Ovary (tissue), 9 donors: ENCODE data around the gene SPTSSB. TPM values are rescaled to one million over a fixed set of nuclear protein-coding genes. Genes with fewer than 3 reads are reported as not detected.

Experiments
- DNase-seq, 5 donors: peaks; one replicate each; pipeline ENCODE4 v3.0.0-alpha.2; 2019 to 2020
- H3K27ac ChIP-seq, 2 donors: fragments of 200-600 bp; one replicate each; pipeline versions ENCODE4 v1.5.1 to v1.8.0; 2019 to 2022
- H3K27me3 ChIP-seq: fragments of 200-600 bp; one replicate; pipeline ENCODE4 v1.8.0; 2022
- H3K36me3 ChIP-seq: fragments of 200-600 bp; sonication (generic); one replicate; pipeline ENCODE4 v1.5.1; 2019
- H3K4me1 ChIP-seq: one replicate; pipeline ENCODE4 v1.8.1; 2013; ENCODE audit warnings: mild to moderate bottlenecking, moderate library complexity; ENCODE audit not compliant: insufficient read depth
- H3K4me3 ChIP-seq: fragments of 200-600 bp; sonication (generic); one replicate; pipeline ENCODE4 v1.5.1; 2017
- H3K9me3 ChIP-seq, 2 donors: fragments of 200-600 bp in 1 of 2; sonication (generic) in 1 of 2; one replicate each; pipeline versions ENCODE4 v1.5.1 to v1.8.1; 2013 to 2019; ENCODE audit warnings: mild to moderate bottlenecking in 1 of 2, moderate library complexity in 1 of 2
- EP300 ChIP-seq: sonication (generic); formaldehyde crosslinking; IDR thresholded peaks from one replicate; pipeline ENCODE4 v1.6.1; 2017; ENCODE audit warnings: antibody characterized with exemption
- POLR2A ChIP-seq: fragments of 450-650 bp; IDR thresholded peaks from one replicate; pipeline ENCODE4 v1.6.1; 2017; ENCODE audit warnings: antibody characterized with exemption, mild to moderate bottlenecking, moderate library complexity
- WGBS, 3 donors: extraction: QIAGEN DNeasy Blood & Tissue Kit in 1 of 3; methylation state at CpG; one replicate each; pipeline versions ENCODE4 v1.1.5 to v1.1.7; 2013 to 2017; 5-methylcytosine and 5-hydroxymethylcytosine counted together
- intact Hi-C, 4 donors: fragments of 100-400 bp; cut with DNase I; formaldehyde crosslinking; loops; one replicate each; pipeline versions ENCODE4 v1.11.0 to v1.15.1; 2022 to 2023
- polyA plus RNA-seq, 2 donors: library from polyadenylated mRNA; stranded (reverse); fragments of 200-250 nt in 1 of 2; fragments of 350-450 nt in 1 of 2; fragmentation: Illumina TruSeq in 1 of 2; extraction: RNeasy Lipid Tissue Mini Kit (QIAGEN cat#74804) in 1 of 2; gene quantifications; one replicate each; pipeline ENCODE4 v1.2.3, GENCODE V29; 2013 to 2014
- total RNA-seq, 7 donors: library from RNA; depleted of rRNA in 2 of 7; stranded (reverse); fragments of >200 nt in 2 of 7; fragmentation: NEBNext Ultra II Directional in 3 of 7; extraction: Animal tissue kit (Norgen Biotek cat#: 25700) in 3 of 7; gene quantifications; one replicate each; pipeline versions ENCODE4 v1.1.0 to v1.2.4, GENCODE V29; 2016 to 2023
- TF ChIP-seq, protein P1 (sequence below), 3 donors: fragments of 450-650 bp in 2 of 3; fragments of 200-600 bp in 1 of 3; IDR thresholded peaks; one replicate each; pipeline versions ENCODE4 v1.5.1 to v1.8.0; 2016 to 2022; ENCODE audit warnings: antibody characterized with exemption in 3 of 3, mild to moderate bottlenecking in 1 of 3
- donor health status: DM: no; HTN: no; CAD: no; lungs with moderate emphysema.
- donor health status: DM: no; HTN: no; CAD: no.
- donor health status: Bipolar disorder and iron deficiency.
- donor health status: DM: yes; HTN: yes; CAD: no.
- donor health status: DM: no; HTN: no; CAD: no.
- donor health status: DM: yes; HTN: yes; CAD: no.

Gene SPTSSB
- total and polyA plus RNA-seq, 9 donors = 0.07 to 2.5 (median 0.46) TPM; not detected in 4

DNA sequence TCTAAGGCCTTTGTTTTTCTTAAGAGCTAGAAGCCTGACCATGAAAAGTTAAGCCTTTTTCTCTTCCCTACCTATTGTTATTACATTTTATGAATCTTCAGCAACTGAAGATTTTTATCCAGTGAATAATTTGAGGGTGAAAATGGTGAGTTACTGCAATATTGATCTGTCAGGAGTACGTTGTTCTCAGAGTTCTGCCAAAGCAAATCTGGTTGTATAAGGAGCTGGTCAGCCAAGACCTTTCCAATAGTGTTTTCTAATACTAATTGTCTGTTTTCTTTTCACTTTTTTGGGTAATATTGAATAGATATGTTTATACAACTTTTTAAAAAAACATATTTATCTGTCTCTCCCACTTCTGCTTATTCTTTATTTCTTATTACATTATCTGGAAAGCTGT is 15.0 kb downstream of the SPTSSB start:
- TF ChIP-seq EP300 (no peak), POLR2A (no peak)
- TF ChIP-seq, protein P1, sequence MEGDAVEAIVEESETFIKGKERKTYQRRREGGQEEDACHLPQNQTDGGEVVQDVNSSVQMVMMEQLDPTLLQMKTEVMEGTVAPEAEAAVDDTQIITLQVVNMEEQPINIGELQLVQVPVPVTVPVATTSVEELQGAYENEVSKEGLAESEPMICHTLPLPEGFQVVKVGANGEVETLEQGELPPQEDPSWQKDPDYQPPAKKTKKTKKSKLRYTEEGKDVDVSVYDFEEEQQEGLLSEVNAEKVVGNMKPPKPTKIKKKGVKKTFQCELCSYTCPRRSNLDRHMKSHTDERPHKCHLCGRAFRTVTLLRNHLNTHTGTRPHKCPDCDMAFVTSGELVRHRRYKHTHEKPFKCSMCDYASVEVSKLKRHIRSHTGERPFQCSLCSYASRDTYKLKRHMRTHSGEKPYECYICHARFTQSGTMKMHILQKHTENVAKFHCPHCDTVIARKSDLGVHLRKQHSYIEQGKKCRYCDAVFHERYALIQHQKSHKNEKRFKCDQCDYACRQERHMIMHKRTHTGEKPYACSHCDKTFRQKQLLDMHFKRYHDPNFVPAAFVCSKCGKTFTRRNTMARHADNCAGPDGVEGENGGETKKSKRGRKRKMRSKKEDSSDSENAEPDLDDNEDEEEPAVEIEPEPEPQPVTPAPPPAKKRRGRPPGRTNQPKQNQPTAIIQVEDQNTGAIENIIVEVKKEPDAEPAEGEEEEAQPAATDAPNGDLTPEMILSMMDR (IDR thresholded peaks at IDR 0.05) = no peak
- WGBS, 3 donors = 85 to 88% (median 85%) methylated on average over 1 of the region's 1 CpG
- no peak for DNase-seq
- no peaks in the 10 kb centered on the region for H3K9me3 ChIP-seq
- H3K4me3 ChIP-seq = no peak overlapping the region
- no peaks in the 10 kb centered on the region for H3K36me3 ChIP-seq
- no peak overlapping the region for H3K27ac ChIP-seq
- intact Hi-C loops = no loop called here
- H3K4me1 ChIP-seq = no peaks in the 10 kb centered on the region
- H3K27me3 ChIP-seq = no peaks in the 10 kb centered on the region

DNA sequence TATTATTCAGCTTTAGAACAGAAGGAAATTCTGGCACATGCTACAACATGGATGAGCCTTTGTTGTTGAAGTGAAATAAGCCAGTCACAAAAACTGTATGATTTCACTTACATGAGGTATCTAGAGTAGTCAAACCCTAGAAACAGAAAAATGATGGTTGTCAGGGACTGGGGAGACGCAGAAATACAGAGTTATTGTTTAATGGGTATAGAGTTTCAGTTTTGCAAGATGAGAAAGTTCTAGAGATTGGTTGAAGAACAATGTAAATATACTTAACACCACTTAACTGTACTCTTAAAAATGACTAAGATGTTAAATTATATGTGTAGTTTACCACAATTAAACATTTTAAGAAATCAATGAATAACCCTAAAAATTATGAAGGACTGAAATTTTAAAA is 15.8 kb downstream of the SPTSSB start:
- no peaks in the 10 kb centered on the region for H3K36me3 ChIP-seq
- H3K4me1 ChIP-seq = no peaks in the 10 kb centered on the region
- TF ChIP-seq, protein P1 (IDR thresholded peaks at IDR 0.05) = no peak
- no peak for TF ChIP-seq POLR2A
- TF ChIP-seq EP300 = no peak
- intact Hi-C loops = no loop called here
- no peaks in the 10 kb centered on the region for H3K9me3 ChIP-seq
- no peak overlapping the region for H3K4me3 ChIP-seq
- no peak overlapping the region for H3K27ac ChIP-seq
- whole genome bisulfite sequencing, 3 donors = 86 to 89% (median 87%) methylated on average over 1 of the region's 1 CpG
- DNase-seq = no peak
- H3K27me3 ChIP-seq = no peaks in the 10 kb centered on the region

- Histone ChIP-seq H3K9me3 (no peaks in the 10 kb centered on the region), H3K36me3 (no peaks in the 10 kb centered on the region), H3K27me3 (no peaks in the 10 kb centered on the region), H3K27ac (no peak overlapping the region), H3K4me3 (no peak overlapping the region), H3K4me1 (no peaks in the 10 kb centered on the region)
- TF ChIP-seq EP300 (no peak), POLR2A (no peak)
- TF ChIP-seq, protein P1 (IDR thresholded peaks at IDR 0.05) = no peak
- intact Hi-C loops = no loop called here
- WGBS, 3 donors = 72 to 81% (median 80%) methylated on average over 2 of the region's 2 CpGs
- DNase-seq = no peak
These were observed 16.8 kb downstream of the SPTSSB start for GRCh38 chr3:161354554-161354953.

GRCh38 chr3:161351330-161351729 is 20.0 kb downstream of the SPTSSB start:
- Histone ChIP-seq H3K9me3 (no peaks in the 10 kb centered on the region), H3K27me3 (no peaks in the 10 kb centered on the region), H3K27ac (no peak overlapping the region), H3K36me3 (no peaks in the 10 kb centered on the region), H3K4me3 (no peak overlapping the region), H3K4me1 (no peaks in the 10 kb centered on the region)
- TF ChIP-seq EP300 (no peak), POLR2A (no peak)
- TF ChIP-seq, protein P1 (IDR thresholded peaks at IDR 0.05) = no peak
- 83 to 88% (median 83%) methylated on average over 1 of the region's 1 CpG for WGBS, 3 donors
- no peak for DNase-seq
- intact Hi-C loops = loop anchor here in 1 of 4 donors (2.0 kb wide), 1 partner anchor 21 kb away; no protein-coding TSS in a partner anchor

DNA sequence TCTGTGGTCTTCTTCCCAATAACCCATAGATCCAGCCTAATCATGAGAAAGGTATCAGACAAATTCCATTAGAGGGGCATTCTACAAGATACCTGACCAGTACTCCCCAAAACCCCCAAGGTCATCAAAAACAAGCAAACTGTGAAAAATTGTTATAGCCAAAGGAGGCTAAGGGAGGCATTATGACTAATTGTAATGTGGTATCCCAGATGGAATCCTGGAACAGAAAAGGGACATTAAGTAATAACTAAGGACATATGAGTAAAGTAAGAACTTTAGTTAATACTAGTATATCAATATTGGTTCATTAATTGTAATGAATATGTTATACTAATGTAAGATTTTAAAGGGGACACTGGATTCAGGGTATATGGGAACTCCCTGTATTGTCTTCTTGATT is 20.4 kb downstream of the SPTSSB start:
- H3K36me3 ChIP-seq = no peaks in the 10 kb centered on the region
- H3K27me3 ChIP-seq = no peaks in the 10 kb centered on the region
- no peak for DNase-seq
- no peak for TF ChIP-seq POLR2A
- TF ChIP-seq EP300 = no peak
- TF ChIP-seq, protein P1 (IDR thresholded peaks at IDR 0.05) = no peak
- intact Hi-C loops = loop anchor here in 1 of 4 donors (2.0 kb wide), 1 partner anchor 22 kb away; no protein-coding TSS in a partner anchor
- no peaks in the 10 kb centered on the region for H3K4me1 ChIP-seq
- no peak overlapping the region for H3K27ac ChIP-seq
- H3K9me3 ChIP-seq = no peaks in the 10 kb centered on the region
- H3K4me3 ChIP-seq = no peak overlapping the region
